ENCODE data around the gene CPXM2.

The CPXM2 gene

DNA sequence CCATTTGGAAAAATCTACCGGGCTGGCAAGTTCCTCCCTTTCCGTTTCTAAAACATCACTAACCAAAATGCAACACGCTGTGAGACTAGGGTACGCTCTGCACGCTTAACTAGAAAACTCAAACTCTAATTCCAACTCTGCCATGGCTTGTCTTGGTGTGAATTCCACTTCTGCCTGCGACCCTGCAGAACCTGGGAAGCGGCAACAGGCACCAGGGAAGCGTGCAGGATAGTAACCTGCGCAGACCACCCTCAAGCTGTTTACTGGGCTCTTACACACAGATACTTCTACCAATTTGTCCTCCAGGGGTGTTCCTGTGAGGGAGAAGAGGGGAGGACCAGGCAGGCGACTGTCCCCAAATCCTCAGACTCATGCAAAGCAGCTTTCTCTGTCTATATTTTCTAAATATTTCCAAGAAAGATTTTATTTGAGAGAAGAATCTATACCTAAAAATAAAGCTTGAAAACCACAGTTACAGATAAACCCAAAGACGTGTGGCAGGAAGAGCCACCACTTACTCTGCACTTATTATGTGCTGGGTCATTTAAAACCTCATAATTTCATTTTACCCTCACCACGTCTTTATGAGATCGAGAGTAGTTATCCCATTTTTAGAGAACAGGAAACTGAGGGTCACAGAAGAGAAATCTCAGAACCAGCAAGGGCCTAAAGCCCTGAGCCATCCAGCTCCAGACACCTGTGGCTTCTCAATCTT, 52.9 kb downstream of the CPXM2 start:
- H3K27me3 ChIP-seq (ENCODE audit: control insufficient read depth, insufficient read depth, low read length) = no peaks in the 10 kb centered on the region
- no peak overlapping the region for H3K9ac ChIP-seq (ENCODE audit: low read depth, low read length)
- no peaks in the 10 kb centered on the region for H3K4me1 ChIP-seq (ENCODE audit: control insufficient read depth, insufficient read depth, low read length)
- H3K36me3 ChIP-seq (ENCODE audit: insufficient read depth, low read length) = no peaks in the 10 kb centered on the region
- no peak overlapping the region for H3K4me2 ChIP-seq (ENCODE audit: low read length)
- H3K9me3 ChIP-seq (replicated peaks; ENCODE audit: low read length) = no peaks in the 10 kb centered on the region
- no peak overlapping the region for H3K4me3 ChIP-seq (ENCODE audit: low read length)

DNA sequence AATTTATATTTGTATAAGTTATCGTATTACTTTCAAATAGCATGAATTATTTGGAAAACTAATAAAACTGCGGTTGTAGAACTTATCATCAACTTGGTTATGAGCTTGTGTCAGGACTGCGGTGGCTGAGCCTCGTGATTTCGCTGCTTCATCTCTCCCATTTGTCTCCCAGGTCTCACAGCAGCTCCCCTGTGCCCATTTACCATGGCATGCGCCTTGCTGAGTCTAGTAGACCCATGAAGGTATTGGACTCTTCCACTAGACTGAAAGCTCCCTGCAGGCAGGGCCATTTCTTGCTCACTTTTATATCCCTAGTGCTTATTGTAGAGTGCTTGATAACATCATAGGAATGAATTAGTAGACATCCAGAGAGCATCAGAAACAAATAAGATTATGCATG, 53.9 kb downstream of the CPXM2 start:
- no peaks in the 10 kb centered on the region for H3K4me1 ChIP-seq (ENCODE audit: control insufficient read depth, insufficient read depth, low read length)
- no peak overlapping the region for H3K4me2 ChIP-seq (ENCODE audit: low read length)
- no peaks in the 10 kb centered on the region for H3K9me3 ChIP-seq (replicated peaks; ENCODE audit: low read length)
- no peaks in the 10 kb centered on the region for H3K27me3 ChIP-seq (ENCODE audit: control insufficient read depth, insufficient read depth, low read length)
- no peak overlapping the region for H3K9ac ChIP-seq (ENCODE audit: low read depth, low read length)
- H3K36me3 ChIP-seq (ENCODE audit: insufficient read depth, low read length) = no peaks in the 10 kb centered on the region
- no peak overlapping the region for H3K4me3 ChIP-seq (ENCODE audit: low read length)

GRCh38 chr10:123836418-123837145, 55.0 kb downstream of the CPXM2 start:
- Histone ChIP-seq H3K4me3 (ENCODE audit: low read length) (no peak overlapping the region), H3K4me1 (ENCODE audit: control insufficient read depth, insufficient read depth, low read length) (no peaks in the 10 kb centered on the region), H3K4me2 (ENCODE audit: low read length) (no peak overlapping the region), H3K9ac (ENCODE audit: low read depth, low read length) (no peak overlapping the region), H3K9me3 (replicated peaks; ENCODE audit: low read length) (no peaks in the 10 kb centered on the region), H3K27me3 (ENCODE audit: control insufficient read depth, insufficient read depth, low read length) (no peaks in the 10 kb centered on the region), H3K36me3 (ENCODE audit: insufficient read depth, low read length) (no peaks in the 10 kb centered on the region)

DNA sequence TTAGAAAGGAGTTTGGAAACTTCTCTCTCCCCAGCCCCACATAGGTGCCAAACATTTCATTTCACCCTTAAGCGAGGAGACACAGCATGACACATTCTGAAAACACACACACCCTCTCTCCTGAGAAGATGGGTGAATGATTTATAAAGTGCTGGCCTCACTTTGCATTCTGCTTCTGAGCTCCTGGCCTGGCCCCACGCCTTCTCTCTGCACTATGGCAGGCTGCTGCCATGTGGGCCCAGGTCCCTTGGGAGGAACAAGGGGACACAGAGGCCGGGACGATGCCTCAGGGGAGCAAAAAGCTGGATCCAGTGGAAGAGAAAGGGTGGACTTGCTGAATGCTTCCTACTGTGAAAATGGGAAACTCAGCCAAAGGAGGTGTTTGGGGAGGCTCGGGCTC, 56.0 kb downstream of the CPXM2 start:
- H3K4me3 ChIP-seq (ENCODE audit: low read length) = no peak overlapping the region
- H3K9ac ChIP-seq (ENCODE audit: low read depth, low read length) = no peak overlapping the region
- H3K4me1 ChIP-seq (ENCODE audit: control insufficient read depth, insufficient read depth, low read length) = no peaks in the 10 kb centered on the region
- no peaks in the 10 kb centered on the region for H3K9me3 ChIP-seq (replicated peaks; ENCODE audit: low read length)
- no peak overlapping the region for H3K4me2 ChIP-seq (ENCODE audit: low read length)
- no peaks in the 10 kb centered on the region for H3K27me3 ChIP-seq (ENCODE audit: control insufficient read depth, insufficient read depth, low read length)
- H3K36me3 ChIP-seq (ENCODE audit: insufficient read depth, low read length) = no peaks in the 10 kb centered on the region

GRCh38 chr10:123833170-123833850, 58.3 kb downstream of the CPXM2 start:
- no peak overlapping the region for H3K4me3 ChIP-seq (ENCODE audit: low read length)
- H3K4me1 ChIP-seq (ENCODE audit: control insufficient read depth, insufficient read depth, low read length) = no peaks in the 10 kb centered on the region
- H3K9ac ChIP-seq (ENCODE audit: low read depth, low read length) = no peak overlapping the region
- no peak overlapping the region for H3K4me2 ChIP-seq (ENCODE audit: low read length)
- no peaks in the 10 kb centered on the region for H3K36me3 ChIP-seq (ENCODE audit: insufficient read depth, low read length)
- H3K9me3 ChIP-seq (replicated peaks; ENCODE audit: low read length) = no peaks in the 10 kb centered on the region
- no peaks in the 10 kb centered on the region for H3K27me3 ChIP-seq (ENCODE audit: control insufficient read depth, insufficient read depth, low read length)

DNA sequence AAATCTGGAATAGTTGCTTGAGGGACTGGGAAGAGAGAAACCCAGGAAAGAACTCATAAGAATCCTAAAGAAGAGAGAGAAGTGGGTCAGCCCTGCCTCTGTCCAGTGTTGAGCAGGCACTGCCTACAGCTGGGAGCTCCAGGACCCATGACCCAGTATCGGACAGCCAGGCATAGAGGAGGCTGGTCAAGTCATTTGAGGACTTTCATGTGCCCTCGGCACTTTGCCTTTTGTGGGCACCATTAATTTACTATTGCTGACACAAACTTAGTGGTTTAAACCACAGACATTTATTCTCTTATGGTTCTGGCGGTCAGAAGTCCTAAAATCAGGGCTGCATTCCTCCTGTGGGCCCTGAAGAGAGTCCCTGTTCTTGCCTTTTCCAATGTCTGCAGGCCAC, 60.3 kb downstream of the CPXM2 start:
- Histone ChIP-seq H3K4me1 (ENCODE audit: control insufficient read depth, insufficient read depth, low read length) (no peaks in the 10 kb centered on the region), H3K27me3 (ENCODE audit: control insufficient read depth, insufficient read depth, low read length) (no peaks in the 10 kb centered on the region), H3K9ac (ENCODE audit: low read depth, low read length) (no peak overlapping the region), H3K4me2 (ENCODE audit: low read length) (no peak overlapping the region), H3K36me3 (ENCODE audit: insufficient read depth, low read length) (no peaks in the 10 kb centered on the region), H3K4me3 (ENCODE audit: low read length) (no peak overlapping the region), H3K9me3 (replicated peaks; ENCODE audit: low read length) (no peaks in the 10 kb centered on the region)

- H3K4me1 ChIP-seq (ENCODE audit: control insufficient read depth, insufficient read depth, low read length) = no peaks in the 10 kb centered on the region
- no peaks in the 10 kb centered on the region for H3K27me3 ChIP-seq (ENCODE audit: control insufficient read depth, insufficient read depth, low read length)
- no peak overlapping the region for H3K9ac ChIP-seq (ENCODE audit: low read depth, low read length)
- H3K4me3 ChIP-seq (ENCODE audit: low read length) = no peak overlapping the region
- no peaks in the 10 kb centered on the region for H3K36me3 ChIP-seq (ENCODE audit: insufficient read depth, low read length)
- H3K9me3 ChIP-seq (replicated peaks; ENCODE audit: low read length) = no peaks in the 10 kb centered on the region
- no peak overlapping the region for H3K4me2 ChIP-seq (ENCODE audit: low read length)
These were observed 70.5 kb downstream of the CPXM2 start for GRCh38 chr10:123821136-123821535.

DNA sequence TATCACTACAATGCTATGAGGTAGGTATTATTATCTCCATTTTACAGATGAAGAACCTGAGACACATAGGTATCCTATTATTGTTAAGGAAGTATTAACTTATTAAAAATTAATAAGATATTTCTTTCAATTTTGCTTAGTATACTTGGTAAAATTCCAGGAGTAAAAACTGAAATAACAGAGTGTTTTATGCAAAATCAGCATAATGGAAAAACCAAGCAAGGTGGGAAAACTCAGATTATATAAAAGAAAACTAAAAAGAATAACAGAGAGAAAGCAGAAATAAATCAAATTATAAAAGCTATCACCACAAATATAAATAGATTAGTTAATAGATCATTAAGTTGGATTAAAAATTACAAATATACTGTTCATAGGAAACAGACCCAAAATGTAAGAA, 82.0 kb downstream of the CPXM2 start:
- no peaks in the 10 kb centered on the region for H3K9me3 ChIP-seq (replicated peaks; ENCODE audit: low read length)
- H3K4me3 ChIP-seq (ENCODE audit: low read length) = no peak overlapping the region
- H3K4me1 ChIP-seq (ENCODE audit: control insufficient read depth, insufficient read depth, low read length) = no peaks in the 10 kb centered on the region
- no peaks in the 10 kb centered on the region for H3K27me3 ChIP-seq (ENCODE audit: control insufficient read depth, insufficient read depth, low read length)
- no peak overlapping the region for H3K9ac ChIP-seq (ENCODE audit: low read depth, low read length)
- no peak overlapping the region for H3K4me2 ChIP-seq (ENCODE audit: low read length)
- no peaks in the 10 kb centered on the region for H3K36me3 ChIP-seq (ENCODE audit: insufficient read depth, low read length)

DNA sequence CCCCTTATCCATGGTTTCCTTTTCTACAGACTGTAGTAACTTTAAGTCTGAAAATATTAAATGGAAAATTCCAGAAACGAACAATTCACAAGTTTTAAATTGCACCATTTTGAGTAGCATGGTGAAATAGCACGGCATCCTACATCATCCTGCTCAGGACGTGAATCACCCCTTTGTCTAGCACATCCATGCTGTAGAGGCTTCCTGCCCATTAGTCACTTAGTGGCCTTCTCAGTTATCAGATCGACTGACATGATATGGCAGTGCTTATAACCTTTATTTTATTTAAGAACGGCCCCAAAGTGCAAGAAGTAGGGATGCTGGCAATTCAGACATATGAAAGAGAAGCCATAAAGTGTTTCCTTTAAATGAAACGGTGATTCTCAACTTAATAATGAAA, 82.7 kb downstream of the CPXM2 start:
- Histone ChIP-seq H3K9ac (ENCODE audit: low read depth, low read length) (no peak overlapping the region), H3K9me3 (replicated peaks; ENCODE audit: low read length) (no peaks in the 10 kb centered on the region), H3K4me1 (ENCODE audit: control insufficient read depth, insufficient read depth, low read length) (no peaks in the 10 kb centered on the region), H3K4me2 (ENCODE audit: low read length) (no peak overlapping the region), H3K4me3 (ENCODE audit: low read length) (no peak overlapping the region), H3K27me3 (ENCODE audit: control insufficient read depth, insufficient read depth, low read length) (no peaks in the 10 kb centered on the region), H3K36me3 (ENCODE audit: insufficient read depth, low read length) (no peaks in the 10 kb centered on the region)

GRCh38 chr10:123808286-123808685, 83.3 kb downstream of the CPXM2 start:
- Histone ChIP-seq H3K4me3 (ENCODE audit: low read length) (no peak overlapping the region), H3K9me3 (replicated peaks; ENCODE audit: low read length) (no peaks in the 10 kb centered on the region), H3K4me2 (ENCODE audit: low read length) (no peak overlapping the region), H3K36me3 (ENCODE audit: insufficient read depth, low read length) (no peaks in the 10 kb centered on the region), H3K9ac (ENCODE audit: low read depth, low read length) (no peak overlapping the region), H3K4me1 (ENCODE audit: control insufficient read depth, insufficient read depth, low read length) (no peaks in the 10 kb centered on the region), H3K27me3 (ENCODE audit: control insufficient read depth, insufficient read depth, low read length) (no peaks in the 10 kb centered on the region)

DNA sequence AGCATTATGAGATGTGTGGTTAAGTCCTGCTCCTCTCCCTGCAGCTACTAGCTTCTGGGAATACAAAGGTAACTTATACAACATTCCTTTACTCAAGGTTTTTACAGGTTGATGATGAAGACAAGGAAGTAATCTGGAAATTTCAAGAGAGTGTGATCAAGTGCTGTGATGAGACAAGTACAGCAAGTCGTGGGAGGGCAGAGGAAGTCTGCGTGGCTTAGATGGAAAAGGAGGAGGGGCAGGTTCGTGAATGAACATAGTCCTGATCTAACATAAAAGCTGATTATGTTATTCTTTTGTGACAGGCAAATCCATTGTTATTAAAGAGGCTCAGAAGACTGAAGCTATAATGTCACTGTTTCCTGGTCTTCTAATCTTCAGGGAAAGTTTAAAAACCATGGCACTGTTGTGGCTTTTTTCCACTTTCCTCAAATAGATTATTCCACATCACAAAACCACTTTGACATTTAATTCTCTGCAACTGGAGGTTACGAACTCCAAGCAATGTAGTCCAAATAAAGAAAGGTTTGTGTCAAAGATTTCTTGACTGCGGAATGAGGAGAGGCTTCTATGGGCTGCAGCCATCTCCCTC, 84.1 kb downstream of the CPXM2 start:
- Histone ChIP-seq H3K4me2 (ENCODE audit: low read length) (no peak overlapping the region), H3K9ac (ENCODE audit: low read depth, low read length) (no peak overlapping the region), H3K9me3 (replicated peaks; ENCODE audit: low read length) (no peaks in the 10 kb centered on the region), H3K27me3 (ENCODE audit: control insufficient read depth, insufficient read depth, low read length) (no peaks in the 10 kb centered on the region), H3K36me3 (ENCODE audit: insufficient read depth, low read length) (no peaks in the 10 kb centered on the region), H3K4me1 (ENCODE audit: control insufficient read depth, insufficient read depth, low read length) (no peaks in the 10 kb centered on the region), H3K4me3 (ENCODE audit: low read length) (no peak overlapping the region)
